Measurements from ENCODE around the gene HOXC12.

DNA sequence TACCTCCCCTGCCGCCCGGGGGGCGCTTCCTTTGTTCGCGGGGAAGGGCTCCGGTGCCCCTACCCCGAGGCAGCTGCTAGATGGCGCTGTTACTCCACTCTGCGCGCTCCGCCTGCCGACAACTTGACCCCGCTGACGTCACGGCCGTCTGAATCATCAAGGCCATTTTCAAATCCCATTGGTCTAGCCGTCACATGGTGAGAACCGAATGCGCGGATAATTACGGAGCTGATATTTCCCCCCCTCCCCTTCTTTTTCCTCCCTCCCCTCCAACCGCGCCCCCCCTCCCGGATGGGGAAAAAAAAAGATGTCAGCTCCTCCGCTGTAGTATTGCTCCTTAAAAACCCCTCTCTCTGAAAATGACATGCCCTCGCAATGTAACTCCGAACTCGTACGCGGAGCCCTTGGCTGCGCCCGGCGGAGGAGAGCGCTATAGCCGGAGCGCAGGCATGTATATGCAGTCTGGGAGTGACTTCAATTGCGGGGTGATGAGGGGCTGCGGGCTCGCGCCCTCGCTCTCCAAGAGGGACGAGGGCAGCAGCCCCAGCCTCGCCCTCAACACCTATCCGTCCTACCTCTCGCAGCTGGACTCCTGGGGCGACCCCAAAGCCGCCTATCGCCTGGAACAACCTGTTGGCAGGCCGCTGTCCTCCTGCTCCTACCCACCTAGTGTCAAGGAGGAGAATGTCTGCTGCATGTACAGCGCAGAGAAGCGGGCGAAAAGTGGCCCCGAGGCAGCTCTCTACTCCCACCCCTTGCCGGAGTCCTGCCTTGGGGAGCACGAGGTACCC is 30.4 kb downstream of the HOXC12 start, which contains the start of gene HOXC10:
- TF ChIP-seq, protein P1, sequence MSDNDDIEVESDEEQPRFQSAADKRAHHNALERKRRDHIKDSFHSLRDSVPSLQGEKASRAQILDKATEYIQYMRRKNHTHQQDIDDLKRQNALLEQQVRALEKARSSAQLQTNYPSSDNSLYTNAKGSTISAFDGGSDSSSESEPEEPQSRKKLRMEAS (CRISPR knock-in tag; IDR thresholded peaks at IDR 0.05): no peak
- TF ChIP-seq, protein P2, sequence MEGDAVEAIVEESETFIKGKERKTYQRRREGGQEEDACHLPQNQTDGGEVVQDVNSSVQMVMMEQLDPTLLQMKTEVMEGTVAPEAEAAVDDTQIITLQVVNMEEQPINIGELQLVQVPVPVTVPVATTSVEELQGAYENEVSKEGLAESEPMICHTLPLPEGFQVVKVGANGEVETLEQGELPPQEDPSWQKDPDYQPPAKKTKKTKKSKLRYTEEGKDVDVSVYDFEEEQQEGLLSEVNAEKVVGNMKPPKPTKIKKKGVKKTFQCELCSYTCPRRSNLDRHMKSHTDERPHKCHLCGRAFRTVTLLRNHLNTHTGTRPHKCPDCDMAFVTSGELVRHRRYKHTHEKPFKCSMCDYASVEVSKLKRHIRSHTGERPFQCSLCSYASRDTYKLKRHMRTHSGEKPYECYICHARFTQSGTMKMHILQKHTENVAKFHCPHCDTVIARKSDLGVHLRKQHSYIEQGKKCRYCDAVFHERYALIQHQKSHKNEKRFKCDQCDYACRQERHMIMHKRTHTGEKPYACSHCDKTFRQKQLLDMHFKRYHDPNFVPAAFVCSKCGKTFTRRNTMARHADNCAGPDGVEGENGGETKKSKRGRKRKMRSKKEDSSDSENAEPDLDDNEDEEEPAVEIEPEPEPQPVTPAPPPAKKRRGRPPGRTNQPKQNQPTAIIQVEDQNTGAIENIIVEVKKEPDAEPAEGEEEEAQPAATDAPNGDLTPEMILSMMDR (IDR thresholded peaks at IDR 0.05): peak; percentile 76
- TF ChIP-seq NR3C1 (CRISPR knock-in tag; conservative IDR thresholded peaks at IDR 0.05; ENCODE audit: low read depth) (no peak), GABPB1 (CRISPR knock-in tag; IDR thresholded peaks at IDR 0.05) (no peak), ZNF423 (CRISPR knock-in tag; IDR thresholded peaks at IDR 0.05) (no peak), FOXJ3 (CRISPR knock-in tag; IDR thresholded peaks at IDR 0.05; ENCODE audit: borderline replicate concordance) (no peak), TCF7 (CRISPR knock-in tag; IDR thresholded peaks at IDR 0.05; ENCODE audit: low read depth) (no peak), KAT7 (CRISPR knock-in tag; IDR thresholded peaks at IDR 0.05; ENCODE audit: borderline replicate concordance) (no peak), IRF2 (CRISPR knock-in tag; IDR thresholded peaks at IDR 0.05; ENCODE audit: borderline replicate concordance, low read depth) (no peak)
- TF ChIP-seq, protein P3, sequence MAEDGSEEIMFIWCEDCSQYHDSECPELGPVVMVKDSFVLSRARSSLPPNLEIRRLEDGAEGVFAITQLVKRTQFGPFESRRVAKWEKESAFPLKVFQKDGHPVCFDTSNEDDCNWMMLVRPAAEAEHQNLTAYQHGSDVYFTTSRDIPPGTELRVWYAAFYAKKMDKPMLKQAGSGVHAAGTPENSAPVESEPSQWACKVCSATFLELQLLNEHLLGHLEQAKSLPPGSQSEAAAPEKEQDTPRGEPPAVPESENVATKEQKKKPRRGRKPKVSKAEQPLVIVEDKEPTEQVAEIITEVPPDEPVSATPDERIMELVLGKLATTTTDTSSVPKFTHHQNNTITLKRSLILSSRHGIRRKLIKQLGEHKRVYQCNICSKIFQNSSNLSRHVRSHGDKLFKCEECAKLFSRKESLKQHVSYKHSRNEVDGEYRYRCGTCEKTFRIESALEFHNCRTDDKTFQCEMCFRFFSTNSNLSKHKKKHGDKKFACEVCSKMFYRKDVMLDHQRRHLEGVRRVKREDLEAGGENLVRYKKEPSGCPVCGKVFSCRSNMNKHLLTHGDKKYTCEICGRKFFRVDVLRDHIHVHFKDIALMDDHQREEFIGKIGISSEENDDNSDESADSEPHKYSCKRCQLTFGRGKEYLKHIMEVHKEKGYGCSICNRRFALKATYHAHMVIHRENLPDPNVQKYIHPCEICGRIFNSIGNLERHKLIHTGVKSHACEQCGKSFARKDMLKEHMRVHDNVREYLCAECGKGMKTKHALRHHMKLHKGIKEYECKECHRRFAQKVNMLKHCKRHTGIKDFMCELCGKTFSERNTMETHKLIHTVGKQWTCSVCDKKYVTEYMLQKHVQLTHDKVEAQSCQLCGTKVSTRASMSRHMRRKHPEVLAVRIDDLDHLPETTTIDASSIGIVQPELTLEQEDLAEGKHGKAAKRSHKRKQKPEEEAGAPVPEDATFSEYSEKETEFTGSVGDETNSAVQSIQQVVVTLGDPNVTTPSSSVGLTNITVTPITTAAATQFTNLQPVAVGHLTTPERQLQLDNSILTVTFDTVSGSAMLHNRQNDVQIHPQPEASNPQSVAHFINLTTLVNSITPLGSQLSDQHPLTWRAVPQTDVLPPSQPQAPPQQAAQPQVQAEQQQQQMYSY (CRISPR knock-in tag; IDR thresholded peaks at IDR 0.05): no peak
- TF ChIP-seq, protein P4, sequence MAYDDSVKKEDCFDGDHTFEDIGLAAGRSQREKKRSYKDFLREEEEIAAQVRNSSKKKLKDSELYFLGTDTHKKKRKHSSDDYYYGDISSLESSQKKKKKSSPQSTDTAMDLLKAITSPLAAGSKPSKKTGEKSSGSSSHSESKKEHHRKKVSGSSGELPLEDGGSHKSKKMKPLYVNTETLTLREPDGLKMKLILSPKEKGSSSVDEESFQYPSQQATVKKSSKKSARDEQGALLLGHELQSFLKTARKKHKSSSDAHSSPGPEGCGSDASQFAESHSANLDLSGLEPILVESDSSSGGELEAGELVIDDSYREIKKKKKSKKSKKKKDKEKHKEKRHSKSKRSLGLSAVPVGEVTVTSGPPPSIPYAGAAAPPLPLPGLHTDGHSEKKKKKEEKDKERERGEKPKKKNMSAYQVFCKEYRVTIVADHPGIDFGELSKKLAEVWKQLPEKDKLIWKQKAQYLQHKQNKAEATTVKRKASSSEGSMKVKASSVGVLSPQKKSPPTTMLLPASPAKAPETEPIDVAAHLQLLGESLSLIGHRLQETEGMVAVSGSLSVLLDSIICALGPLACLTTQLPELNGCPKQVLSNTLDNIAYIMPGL (CRISPR knock-in tag; IDR thresholded peaks at IDR 0.05): no peak

Measured in WTC11 (cell line).